C4-2B (cell line): ENCODE data around the gene IZUMO1R.

Source experiments
- H3K27ac ChIP-seq: fragments of 450-650 bp; 2 replicates; pipeline ENCODE4 v1.5.1; 2017
- ZFX ChIP-seq: fragments of 450-650 bp; IDR thresholded peaks from 2 replicates; pipeline ENCODE4 v1.6.1; 2017
- TF ChIP-seq, protein P1 (sequence below): fragments of 450-650 bp; conservative IDR thresholded peaks from 2 replicates; pipeline ENCODE4 v1.5.1; 2017; ENCODE audit warnings: mild to moderate bottlenecking

The IZUMO1R gene

DNA sequence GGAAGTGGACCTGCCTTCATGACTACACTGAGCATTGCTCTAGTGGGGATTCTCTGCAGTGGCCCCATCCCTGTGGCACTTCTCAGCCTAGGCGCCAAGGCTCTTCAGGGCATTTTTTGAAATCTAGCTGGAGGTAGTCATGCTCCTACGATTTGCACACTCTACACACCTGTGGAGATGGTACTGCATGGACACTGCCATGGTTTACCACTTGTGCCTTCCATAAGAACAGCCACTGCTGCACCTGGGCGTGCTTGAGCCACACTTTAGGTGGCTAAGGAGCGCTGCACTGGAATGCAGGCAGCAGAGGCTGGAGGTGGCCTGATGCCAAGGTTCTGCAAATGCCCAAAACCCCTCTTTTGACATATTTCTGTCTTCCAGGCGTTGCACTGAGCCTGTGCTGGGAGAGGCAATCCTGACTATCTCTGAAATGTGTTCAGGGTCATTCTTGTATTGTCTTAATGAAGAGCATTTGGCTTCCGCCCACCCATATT is 24.3 kb downstream of the IZUMO1R start:
- TF ChIP-seq ZFX = no peak
- TF ChIP-seq, protein P1, sequence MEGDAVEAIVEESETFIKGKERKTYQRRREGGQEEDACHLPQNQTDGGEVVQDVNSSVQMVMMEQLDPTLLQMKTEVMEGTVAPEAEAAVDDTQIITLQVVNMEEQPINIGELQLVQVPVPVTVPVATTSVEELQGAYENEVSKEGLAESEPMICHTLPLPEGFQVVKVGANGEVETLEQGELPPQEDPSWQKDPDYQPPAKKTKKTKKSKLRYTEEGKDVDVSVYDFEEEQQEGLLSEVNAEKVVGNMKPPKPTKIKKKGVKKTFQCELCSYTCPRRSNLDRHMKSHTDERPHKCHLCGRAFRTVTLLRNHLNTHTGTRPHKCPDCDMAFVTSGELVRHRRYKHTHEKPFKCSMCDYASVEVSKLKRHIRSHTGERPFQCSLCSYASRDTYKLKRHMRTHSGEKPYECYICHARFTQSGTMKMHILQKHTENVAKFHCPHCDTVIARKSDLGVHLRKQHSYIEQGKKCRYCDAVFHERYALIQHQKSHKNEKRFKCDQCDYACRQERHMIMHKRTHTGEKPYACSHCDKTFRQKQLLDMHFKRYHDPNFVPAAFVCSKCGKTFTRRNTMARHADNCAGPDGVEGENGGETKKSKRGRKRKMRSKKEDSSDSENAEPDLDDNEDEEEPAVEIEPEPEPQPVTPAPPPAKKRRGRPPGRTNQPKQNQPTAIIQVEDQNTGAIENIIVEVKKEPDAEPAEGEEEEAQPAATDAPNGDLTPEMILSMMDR = no peak
- no peak overlapping the region for H3K27ac ChIP-seq

DNA sequence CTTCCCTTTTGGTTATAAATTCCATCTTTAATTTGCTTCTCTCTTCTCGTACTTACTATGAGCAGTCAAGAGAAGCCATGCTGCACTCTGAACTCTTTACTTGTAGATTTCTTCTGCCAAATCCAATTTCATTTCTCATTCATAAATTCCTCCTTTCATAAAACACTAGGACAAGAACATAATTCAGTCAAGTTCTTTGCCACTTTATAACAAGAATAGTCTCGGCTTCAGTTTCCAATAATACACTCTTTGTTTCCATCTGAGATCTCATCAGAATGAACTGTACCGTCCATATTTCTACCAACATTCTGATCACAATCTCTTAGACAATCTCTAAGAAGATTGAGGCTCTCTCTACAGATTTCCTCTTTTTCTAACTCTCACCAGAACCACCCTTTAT is 25.1 kb downstream of the IZUMO1R start:
- TF ChIP-seq, protein P1 = no peak
- TF ChIP-seq ZFX = no peak
- H3K27ac ChIP-seq = no peak overlapping the region

DNA sequence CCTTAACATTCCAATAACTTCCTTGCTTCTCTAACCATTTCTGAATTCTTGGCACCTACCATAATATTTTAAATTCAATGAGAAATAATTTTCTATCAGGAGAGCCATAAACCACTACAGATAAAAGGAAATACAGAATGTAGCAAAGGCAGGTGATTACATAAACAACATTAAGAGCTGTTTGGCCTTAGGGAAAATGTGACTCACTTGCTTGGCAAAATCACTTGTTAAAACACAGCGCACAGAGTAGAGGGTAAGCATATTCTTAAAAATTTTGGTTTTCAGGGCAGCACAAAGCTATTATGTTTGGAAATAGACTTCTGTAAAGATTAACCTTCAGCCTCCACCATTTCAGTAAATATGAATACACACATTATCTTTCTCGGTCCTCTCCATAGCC is 26.4 kb downstream of the IZUMO1R start:
- TF ChIP-seq, protein P1 = no peak
- no peak overlapping the region for H3K27ac ChIP-seq

DNA sequence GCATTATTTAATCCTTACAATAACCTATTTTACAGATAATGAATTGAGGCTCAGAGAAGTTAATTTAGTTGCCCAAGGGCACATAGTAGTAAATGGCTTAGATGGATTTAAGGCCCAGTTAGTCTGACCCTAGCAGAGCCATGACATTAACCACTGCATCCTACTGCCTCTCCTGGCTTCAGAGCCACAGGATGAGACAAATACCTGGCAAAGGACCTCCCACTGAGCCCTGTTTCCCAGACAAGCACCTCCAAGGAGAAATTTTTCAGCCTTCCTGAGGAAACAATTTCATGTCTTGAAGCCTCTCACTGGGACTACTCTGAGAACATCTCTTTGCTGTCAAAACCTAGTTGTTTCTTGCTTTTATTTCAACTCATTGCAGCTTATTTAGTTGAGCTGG is 28.4 kb downstream of the IZUMO1R start:
- TF ChIP-seq ZFX = no peak
- TF ChIP-seq, protein P1 = no peak
- H3K27ac ChIP-seq = no peak overlapping the region

DNA sequence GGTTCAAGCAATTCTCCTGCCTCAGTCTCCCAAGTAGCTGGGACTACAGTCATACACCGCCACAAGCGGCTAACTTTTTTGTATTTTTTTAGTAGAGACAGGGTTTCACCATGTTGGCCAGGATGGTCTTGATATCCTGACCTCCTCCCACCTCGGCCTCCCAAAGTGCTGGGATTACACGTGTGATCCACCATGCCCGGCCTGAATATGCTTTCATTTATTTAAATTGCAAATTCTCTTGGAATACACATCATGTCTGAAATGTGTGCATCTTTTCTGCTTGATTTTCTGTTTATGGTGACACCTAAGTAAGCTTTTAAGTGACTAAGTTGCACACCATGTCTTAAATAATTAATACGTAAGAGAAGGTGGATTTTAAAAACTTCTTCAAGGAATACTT is 31.7 kb downstream of the IZUMO1R start:
- H3K27ac ChIP-seq = no peak overlapping the region
- TF ChIP-seq, protein P1 = no peak
- no peak for TF ChIP-seq ZFX

DNA sequence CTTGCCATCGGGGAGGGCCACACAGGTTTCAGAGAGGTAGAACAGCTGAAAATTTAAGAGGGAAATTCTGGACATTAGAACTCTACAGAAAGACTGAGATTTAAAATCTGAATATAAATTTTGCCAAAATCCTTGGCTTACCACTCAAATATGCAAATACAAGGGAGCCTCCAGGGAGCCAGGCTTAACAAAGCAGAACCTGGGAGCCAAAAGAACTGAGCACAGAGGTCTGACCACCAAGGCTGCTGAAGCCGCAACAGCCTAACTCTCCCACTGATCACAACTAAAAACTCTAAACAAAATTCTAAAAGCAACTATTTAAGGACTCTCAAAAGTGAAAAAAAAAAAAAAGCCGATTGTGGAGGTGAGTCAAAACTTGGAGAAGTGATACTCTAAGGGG is 34.3 kb downstream of the IZUMO1R start:
- TF ChIP-seq, protein P1 = no peak
- TF ChIP-seq ZFX = no peak
- no peak overlapping the region for H3K27ac ChIP-seq

DNA sequence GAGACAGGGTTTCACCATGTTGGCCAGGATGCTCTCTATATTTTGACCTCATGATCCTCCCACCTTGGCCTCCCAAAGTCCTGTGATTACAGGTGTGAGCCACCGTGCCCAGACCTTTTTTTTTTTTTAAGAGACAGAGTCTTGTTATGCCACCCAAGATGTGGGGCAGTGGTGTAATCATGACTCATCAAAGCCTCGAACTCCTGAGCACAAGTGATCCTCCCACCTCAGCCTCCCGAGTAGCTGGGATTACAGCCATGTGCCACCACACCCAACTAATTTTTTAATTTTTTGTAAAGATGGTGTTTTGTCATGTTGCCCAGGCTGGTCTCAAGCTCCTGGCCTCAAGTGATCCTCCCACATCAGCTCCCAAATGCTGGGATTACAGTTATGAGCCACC is 37.9 kb downstream of the IZUMO1R start:
- TF ChIP-seq, protein P1 = no peak
- TF ChIP-seq ZFX = no peak
- H3K27ac ChIP-seq = no peak overlapping the region
